Tibial nerve (tissue), 4 donors: ENCODE results near the gene NPLOC4.

Experiments used
- EP300 ChIP-seq, 2 donors: sonication (generic); formaldehyde crosslinking; IDR thresholded peaks; one replicate each; pipeline ENCODE4 v1.6.1; 2017; ENCODE audit warnings: antibody characterized with exemption in 2 of 2, mild to moderate bottlenecking in 1 of 2
- POLR2A ChIP-seq, 2 donors: fragments of 450-650 bp; IDR thresholded peaks; one replicate each; pipeline ENCODE4 v1.6.1; 2017; ENCODE audit warnings: antibody characterized with exemption in 2 of 2, mild to moderate bottlenecking in 2 of 2, moderate library complexity in 2 of 2
- TF ChIP-seq, protein P1 (sequence below), 5 experiments: fragments of 200-600 bp in 3 of 5; fragments of 450-650 bp in 2 of 5; sonication (generic) in 3 of 5; IDR thresholded peaks; one replicate each; pipeline ENCODE4 v1.5.1; 2016 to 2019; ENCODE audit warnings: antibody characterized with exemption in 5 of 5, mild to moderate bottlenecking in 3 of 5, moderate library complexity in 2 of 5

DNA sequence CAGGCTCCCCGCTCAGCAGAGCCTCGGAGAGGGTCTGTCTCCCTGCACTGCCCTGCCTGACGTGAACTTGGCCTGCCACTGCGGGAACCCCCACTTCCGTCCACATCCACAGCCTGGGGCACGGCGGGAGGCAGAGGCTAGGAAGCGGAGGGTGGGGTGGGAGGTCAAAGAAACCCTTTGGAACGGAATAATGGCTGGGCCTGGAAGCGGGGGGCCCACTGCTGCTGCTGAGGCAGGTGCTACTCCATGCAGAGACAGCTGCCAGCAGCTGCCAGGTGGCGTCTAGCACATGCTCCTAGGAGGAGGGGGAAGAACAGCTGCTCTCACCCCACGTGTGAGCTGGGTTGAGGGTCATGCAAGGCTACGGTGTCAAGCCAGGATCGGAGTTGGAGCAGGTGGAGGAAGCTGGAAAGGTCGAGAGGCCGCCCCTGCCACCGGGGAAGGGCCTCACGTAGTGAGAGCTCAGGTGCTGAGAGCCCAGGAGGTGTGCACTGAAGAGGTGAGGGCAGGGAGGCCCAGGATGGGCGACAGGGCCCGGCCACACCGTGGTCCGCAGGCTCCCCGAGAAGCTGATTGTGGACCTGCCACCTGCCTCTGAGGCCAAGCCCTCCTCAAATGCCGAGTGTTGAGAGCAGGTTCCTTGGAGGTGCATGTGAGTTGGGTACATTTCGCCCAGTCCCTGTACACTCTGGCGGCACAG, 98.9 kb downstream of the NPLOC4 start:
- TF ChIP-seq POLR2A (IDR thresholded peaks at IDR 0.05) (no peak), EP300 (IDR thresholded peaks at IDR 0.05) (no peak)
- TF ChIP-seq, protein P1, sequence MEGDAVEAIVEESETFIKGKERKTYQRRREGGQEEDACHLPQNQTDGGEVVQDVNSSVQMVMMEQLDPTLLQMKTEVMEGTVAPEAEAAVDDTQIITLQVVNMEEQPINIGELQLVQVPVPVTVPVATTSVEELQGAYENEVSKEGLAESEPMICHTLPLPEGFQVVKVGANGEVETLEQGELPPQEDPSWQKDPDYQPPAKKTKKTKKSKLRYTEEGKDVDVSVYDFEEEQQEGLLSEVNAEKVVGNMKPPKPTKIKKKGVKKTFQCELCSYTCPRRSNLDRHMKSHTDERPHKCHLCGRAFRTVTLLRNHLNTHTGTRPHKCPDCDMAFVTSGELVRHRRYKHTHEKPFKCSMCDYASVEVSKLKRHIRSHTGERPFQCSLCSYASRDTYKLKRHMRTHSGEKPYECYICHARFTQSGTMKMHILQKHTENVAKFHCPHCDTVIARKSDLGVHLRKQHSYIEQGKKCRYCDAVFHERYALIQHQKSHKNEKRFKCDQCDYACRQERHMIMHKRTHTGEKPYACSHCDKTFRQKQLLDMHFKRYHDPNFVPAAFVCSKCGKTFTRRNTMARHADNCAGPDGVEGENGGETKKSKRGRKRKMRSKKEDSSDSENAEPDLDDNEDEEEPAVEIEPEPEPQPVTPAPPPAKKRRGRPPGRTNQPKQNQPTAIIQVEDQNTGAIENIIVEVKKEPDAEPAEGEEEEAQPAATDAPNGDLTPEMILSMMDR (IDR thresholded peaks at IDR 0.05) = peak in 1 of 5 experiments; percentile 3
